ENCODE measurements around the gene ATRNL1. TPM values are rescaled to one million over a fixed set of nuclear protein-coding genes. Genes with fewer than 3 reads are reported as not detected.
"Not testable (repeated sequence)": the region's sequence is repeated elsewhere in the genome, so short reads cannot be mapped to it uniquely, and the experiment has no call there.

The ATRNL1 gene
- total RNA-seq, 4 donors from 2014 or later, result 0.44 to 1.4 (median 1.1) TPM

DNA sequence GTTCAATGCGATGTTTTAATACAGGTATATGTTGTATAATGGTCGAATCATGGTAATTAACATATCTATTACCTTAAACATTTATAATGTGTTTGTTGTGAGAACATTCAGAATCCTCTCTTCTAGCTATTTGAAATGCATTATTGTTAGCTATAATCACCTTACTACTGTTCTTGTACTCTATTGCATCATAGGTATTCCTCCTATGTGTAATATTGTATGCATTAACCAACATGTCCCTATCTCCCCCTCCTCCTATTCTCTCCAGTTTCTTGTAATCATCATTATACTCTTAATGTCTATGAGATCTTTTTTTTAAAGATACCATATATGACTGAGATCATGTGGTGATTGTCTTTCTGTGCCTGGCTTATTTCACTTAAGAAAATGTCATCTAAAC, 235.2 kb downstream of the ATRNL1 start:
- Histone ChIP-seq H3K9me3 (peaks cover 4% of the 10 kb centered on the region), H3K27me3 (no peaks in the 10 kb centered on the region), H3K4me3 (no peak overlapping the region), H3K36me3 (no peaks in the 10 kb centered on the region), H3K4me1 (no peaks in the 10 kb centered on the region), H3K27ac (no peak overlapping the region)
- no peak for DNase-seq (ENCODE audit: low spot score in 2 of 2)
- 92% methylated on average over 2 of the region's 2 CpGs for WGBS
- no peak for TF ChIP-seq EP300 (IDR thresholded peaks at IDR 0.05)
- no peak for TF ChIP-seq POLR2A (IDR thresholded peaks at IDR 0.05)
- TF ChIP-seq CTCF (IDR thresholded peaks at IDR 0.05), result no peak

DNA sequence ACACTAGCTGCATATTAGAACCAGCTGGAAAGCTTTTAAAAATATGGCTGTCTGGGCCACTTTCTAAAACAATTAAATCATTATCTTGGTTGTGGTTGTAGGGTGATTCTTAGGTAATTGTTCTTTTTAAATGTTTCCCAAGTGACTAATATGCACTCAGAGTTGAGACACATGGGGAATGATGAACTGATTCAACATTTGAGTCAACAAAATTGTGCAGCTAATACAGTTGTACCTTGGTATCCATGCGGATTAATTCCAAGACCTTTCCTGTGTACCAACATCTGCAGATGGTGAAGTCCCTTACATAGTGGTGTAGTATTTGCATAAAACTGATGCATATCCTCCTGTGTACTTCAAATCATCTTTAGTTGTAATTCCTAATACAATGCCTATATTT, 242.2 kb downstream of the ATRNL1 start:
- DNase-seq (ENCODE audit: low spot score in 2 of 2), result no peak
- Histone ChIP-seq H3K9me3 (peaks cover 4% of the 10 kb centered on the region), H3K4me3 (no peak overlapping the region), H3K36me3 (no peaks in the 10 kb centered on the region), H3K27ac (no peak overlapping the region), H3K4me1 (no peaks in the 10 kb centered on the region), H3K27me3 (no peaks in the 10 kb centered on the region)
- TF ChIP-seq EP300 (IDR thresholded peaks at IDR 0.05) (no peak), POLR2A (IDR thresholded peaks at IDR 0.05) (no peak), CTCF (IDR thresholded peaks at IDR 0.05) (no peak), POLR2AphosphoS5 (IDR thresholded peaks at IDR 0.05) (no peak)
- WGBS, result 80% methylated on average over 1 of the region's 1 CpG

DNA sequence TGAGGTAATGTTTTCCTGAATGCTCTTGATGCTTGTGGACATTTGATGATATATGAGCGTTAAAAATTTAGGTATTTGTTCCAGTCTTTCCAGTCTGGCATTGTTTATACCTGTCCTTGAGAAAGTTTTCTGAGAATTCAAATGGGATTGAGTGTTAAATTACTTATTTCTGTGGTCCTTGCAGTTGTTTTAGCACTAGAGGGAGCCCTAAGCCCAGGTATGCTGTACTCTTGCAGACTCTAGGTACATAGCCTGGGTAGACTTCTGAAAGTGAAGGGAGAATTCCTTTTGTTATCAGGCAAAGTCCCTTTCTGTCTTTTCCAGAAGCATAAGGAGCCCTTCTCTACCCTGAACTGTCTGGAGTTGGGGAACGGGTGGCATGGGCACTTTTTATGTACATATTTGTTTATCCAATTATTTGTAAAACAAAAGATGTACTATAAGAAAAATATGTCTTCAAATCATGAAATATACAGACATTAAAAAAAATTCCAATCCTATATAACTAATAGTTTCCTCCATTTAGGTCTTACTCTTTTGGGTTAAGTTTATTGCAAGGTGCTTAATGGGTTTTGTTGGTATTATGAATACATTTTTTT, 262.1 kb downstream of the ATRNL1 start:
- TF ChIP-seq POLR2AphosphoS5 (IDR thresholded peaks at IDR 0.05) (no peak), CTCF (IDR thresholded peaks at IDR 0.05) (peak in 1 of 2 donors; percentile 39)
- no peaks in the 10 kb centered on the region for H3K36me3 ChIP-seq
- no peak overlapping the region for H3K27ac ChIP-seq
- no peaks in the 10 kb centered on the region for H3K27me3 ChIP-seq
- 21% methylated on average over 2 of the region's 2 CpGs for WGBS
- no peaks in the 10 kb centered on the region for H3K9me3 ChIP-seq
- no peak overlapping the region for H3K4me3 ChIP-seq
- no peaks in the 10 kb centered on the region for H3K4me1 ChIP-seq
- DNase-seq (ENCODE audit: low spot score in 2 of 2), result no peak

DNA sequence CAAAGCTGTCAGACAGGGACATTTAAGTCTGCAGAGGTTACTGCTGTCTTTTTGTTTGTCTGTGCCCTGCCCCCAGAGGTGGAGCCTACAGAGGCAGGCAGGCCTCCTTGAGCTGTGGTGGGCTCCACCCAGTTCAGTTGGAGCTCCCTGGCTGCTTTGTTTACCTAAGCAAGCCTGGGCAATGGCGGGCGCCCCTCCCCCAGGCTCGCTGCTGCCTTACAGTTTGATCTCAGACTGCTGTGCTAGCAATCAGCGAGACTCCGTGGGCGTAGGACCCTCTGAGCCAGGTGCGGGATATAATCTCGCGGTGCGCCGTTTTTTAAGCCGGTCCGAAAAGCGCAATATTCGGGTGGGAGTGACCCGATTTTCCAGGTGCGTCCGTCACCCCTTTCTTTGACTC, 274.8 kb downstream of the ATRNL1 start:
- H3K27ac ChIP-seq; H3K36me3 ChIP-seq; H3K27me3 ChIP-seq; H3K9me3 ChIP-seq; DNase-seq (ENCODE audit: low spot score in 2 of 2); H3K4me1 ChIP-seq; H3K4me3 ChIP-seq: not testable (repeated sequence)
- WGBS, result over 99% methylated on average over 16 of the region's 18 CpGs

- no peaks in the 10 kb centered on the region for H3K27me3 ChIP-seq
- no peaks in the 10 kb centered on the region for H3K36me3 ChIP-seq
- no peaks in the 10 kb centered on the region for H3K4me1 ChIP-seq
- no peak for DNase-seq (ENCODE audit: low spot score in 2 of 2)
- no peak for TF ChIP-seq POLR2AphosphoS5 (IDR thresholded peaks at IDR 0.05)
- no peak for TF ChIP-seq POLR2A (IDR thresholded peaks at IDR 0.05)
- TF ChIP-seq CTCF (IDR thresholded peaks at IDR 0.05), result no peak
- no peak for TF ChIP-seq EP300 (IDR thresholded peaks at IDR 0.05)
- no peak overlapping the region for H3K4me3 ChIP-seq
- H3K9me3 ChIP-seq, result peaks cover 7% of the 10 kb centered on the region
- 81% methylated on average over 1 of the region's 1 CpG for WGBS
- H3K27ac ChIP-seq, result no peak overlapping the region
Observed at GRCh38 chr10:115379064-115379463, 285.9 kb downstream of the ATRNL1 start.

DNA sequence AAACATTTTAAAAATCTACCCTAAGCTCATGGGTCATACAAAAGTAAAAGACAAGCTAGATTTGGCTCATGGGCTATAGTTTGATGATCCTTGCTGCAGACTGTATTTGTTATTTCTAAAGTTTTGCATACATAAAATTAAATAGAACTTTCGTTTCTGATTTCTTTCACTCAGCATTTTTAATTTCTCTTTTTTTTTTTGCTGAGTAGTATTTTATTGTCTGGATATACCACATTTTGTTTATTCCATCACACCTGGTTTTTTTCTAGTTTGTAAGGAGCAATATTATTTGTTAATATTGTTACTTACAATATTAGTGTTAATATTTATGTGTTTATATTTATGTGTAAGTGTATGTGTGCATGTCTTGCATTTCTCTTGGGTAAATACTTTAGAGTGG, 291.5 kb downstream of the ATRNL1 start:
- no peak for TF ChIP-seq POLR2A (IDR thresholded peaks at IDR 0.05)
- no peak for TF ChIP-seq POLR2AphosphoS5 (IDR thresholded peaks at IDR 0.05)
- TF ChIP-seq EP300 (IDR thresholded peaks at IDR 0.05), result no peak
- TF ChIP-seq CTCF (IDR thresholded peaks at IDR 0.05), result no peak
- H3K4me1 ChIP-seq, result no peaks in the 10 kb centered on the region
- no peaks in the 10 kb centered on the region for H3K36me3 ChIP-seq
- H3K4me3 ChIP-seq, result no peak overlapping the region
- 86% methylated on average over 1 of the region's 1 CpG for WGBS
- DNase-seq (ENCODE audit: low spot score in 2 of 2), result no peak
- H3K27ac ChIP-seq, result no peak overlapping the region
- H3K9me3 ChIP-seq, result no peaks in the 10 kb centered on the region
- H3K27me3 ChIP-seq, result no peaks in the 10 kb centered on the region

Data from suprapubic skin (tissue), 4 donors.